CD4-positive, alpha-beta T cell (primary cell): ENCODE measurements around the gene CDKAL1. TPM values are rescaled to one million over a fixed set of nuclear protein-coding genes. Genes with fewer than 3 reads are reported as not detected.

Experiments
- ATAC-seq: fragments of 200-7000 bp; cut with Tn5 transposase; one replicate; pipeline ENCODE4 v1.10.0; 2022; ENCODE audit warnings: mild to moderate bottlenecking; ENCODE audit not compliant: poor library complexity
- CTCF ChIA-PET: fragments of 350-600 bp; sonication (Branson Sonifier 250); formaldehyde crosslinking; loops from one replicate; lab custom pipeline; 2021; ENCODE audit warnings: antibody characterized with exemption, inconsistent platforms; lab: Charles Lee
- POLR2A ChIA-PET: fragments of 350-600 bp; sonication (Branson Sonifier 250); formaldehyde crosslinking; loops from one replicate; lab custom pipeline; 2021; ENCODE audit warnings: antibody characterized with exemption, inconsistent platforms; lab: Charles Lee
- DNase-seq, 14 experiments: peaks; one replicate each; pipeline ENCODE4 v3.0.0-alpha.2; 2013 to 2020; ENCODE audit warnings: mixed read lengths in 2 of 14
- H3K27ac ChIP-seq, 2 donors: one replicate each; pipeline versions ENCODE4 v1.5.1 to v1.7.0; 2013; ENCODE audit warnings: low read length in 2 of 2, low read depth in 1 of 2, mild to moderate bottlenecking in 1 of 2
- H3K27me3 ChIP-seq, 2 experiments: 1 replicate in 1 of 2; 2 replicates in 1 of 2; pipeline versions ENCODE4 v1.6.1 to v1.7.0; 2013; ENCODE audit warnings: low read length in 2 of 2, control low read depth in 1 of 2, mild to moderate bottlenecking in 1 of 2, moderate library complexity in 1 of 2; ENCODE audit not compliant: insufficient read depth in 2 of 2, control insufficient read depth in 1 of 2
- H3K36me3 ChIP-seq: one replicate; pipeline ENCODE4 v1.6.1; 2013; ENCODE audit warnings: low read length, control low read depth; ENCODE audit not compliant: insufficient read depth
- H3K4me1 ChIP-seq: one replicate; pipeline ENCODE4 v1.6.1; 2013; ENCODE audit warnings: low read length, control low read depth; ENCODE audit not compliant: insufficient read depth
- H3K4me3 ChIP-seq: one replicate; pipeline ENCODE4 v1.5.1; 2013; ENCODE audit warnings: mild to moderate bottlenecking, low read length, moderate library complexity
- H3K9me3 ChIP-seq, 2 experiments: 1 replicate in 1 of 2; 2 replicates in 1 of 2; pipeline versions ENCODE4 v1.6.1 to v1.7.0; 2013; ENCODE audit warnings: low read length in 2 of 2, mild to moderate bottlenecking in 2 of 2, control low read depth in 1 of 2, moderate library complexity in 1 of 2; ENCODE audit not compliant: control insufficient read depth in 1 of 2, insufficient read depth in 1 of 2
- H3K27ac Mint-ChIP-seq: one replicate; pipeline ENCODE4 v1.8.0; 2020; ENCODE audit warnings: mixed read lengths
- H3K27me3 Mint-ChIP-seq: one replicate; pipeline ENCODE4 v1.8.0; 2021; ENCODE audit warnings: mixed read lengths
- H3K36me3 Mint-ChIP-seq: one replicate; pipeline ENCODE4 v1.8.0; 2021; ENCODE audit warnings: low read depth, mixed read lengths
- H3K4me1 Mint-ChIP-seq: one replicate; pipeline ENCODE4 v1.8.0; 2021; ENCODE audit warnings: low read depth, mixed read lengths
- H3K4me3 Mint-ChIP-seq: one replicate; pipeline ENCODE4 v1.8.0; 2020; ENCODE audit warnings: mild to moderate bottlenecking, mixed read lengths
- H3K9me3 Mint-ChIP-seq: one replicate; pipeline ENCODE4 v1.8.0; 2020; ENCODE audit warnings: mixed read lengths
- intact Hi-C, 2 experiments: fragments of 100-400 bp; cut with DNase I in 1 of 2; cut with micrococcal nuclease in 1 of 2; formaldehyde crosslinking; loops; one replicate each; pipeline versions ENCODE4 v1.15.1 to v1.9.0; 2023 to 2025; cut with DNase I, micrococcal nuclease
- total RNA-seq, 174 experiments: library from RNA in 2 of 174; stranded (reverse) in 2 of 174; gene quantifications; one replicate each; pipeline ENCODE4 v1.2.3 and lab custom pipeline; 2021 to 2026
- TF ChIP-seq, protein P1 (sequence below): fragments of 200-600 bp; IDR thresholded peaks from one replicate; pipeline ENCODE4 v1.8.0; 2022; ENCODE audit warnings: antibody characterized with exemption, mild to moderate bottlenecking

CDKAL1 gene
- total RNA-seq, 2 experiments from 2014 or later = 21.3 to 23.9 TPM

DNA sequence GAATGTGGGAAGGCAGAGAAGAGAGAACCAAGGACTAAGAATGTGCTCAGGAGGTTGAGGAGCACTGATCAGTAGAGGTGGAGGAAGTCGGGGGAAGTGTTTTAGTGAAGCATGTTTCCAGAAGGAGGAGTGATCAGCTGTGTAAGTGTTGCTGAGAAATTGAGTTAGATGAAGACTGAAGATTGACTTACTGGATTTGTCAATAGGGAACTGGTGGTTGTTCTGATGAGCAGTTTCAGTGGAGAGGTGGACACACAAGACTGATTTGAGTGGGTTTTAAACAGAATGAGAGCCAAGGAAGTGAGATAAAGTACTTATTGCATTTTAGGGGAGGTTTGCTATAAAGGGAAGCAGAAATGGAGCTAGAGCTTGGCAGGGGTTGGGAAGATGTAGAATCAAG is 182.6 kb downstream of the CDKAL1 start:
- intact Hi-C loops = no loop called here
- H3K4me1 Mint-ChIP-seq = peaks cover 18% of the 10 kb centered on the region

DNA sequence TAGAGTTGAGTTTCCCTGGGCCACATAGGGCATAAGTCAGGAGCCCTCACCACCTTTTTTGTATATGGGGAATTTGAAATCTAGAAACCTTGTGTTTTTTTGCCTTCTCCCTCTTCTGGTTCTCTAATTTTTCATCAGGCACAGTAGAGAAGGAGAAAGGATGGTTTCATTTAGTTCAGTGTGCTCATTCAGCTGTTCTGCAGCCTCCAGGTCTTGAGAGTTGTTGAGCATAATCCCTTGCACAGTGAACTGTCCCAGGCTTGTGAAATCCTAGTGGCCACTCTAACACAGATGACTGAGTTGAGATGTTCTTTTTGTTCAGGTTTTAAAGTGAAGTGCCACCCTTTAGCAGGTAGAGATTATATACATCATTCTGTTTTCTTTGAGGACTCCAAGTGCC is 183.5 kb downstream of the CDKAL1 start:
- H3K36me3 ChIP-seq = no peaks in the 10 kb centered on the region
- Mint-ChIP-seq H3K4me3 (no peak overlapping the region), H3K27ac (no peak overlapping the region), H3K27me3 (no peaks in the 10 kb centered on the region), H3K9me3 (no peaks in the 10 kb centered on the region), H3K36me3 (peaks cover 9% of the 10 kb centered on the region), H3K4me1 (peaks cover 15% of the 10 kb centered on the region)
- no peaks in the 10 kb centered on the region for H3K9me3 ChIP-seq
- ATAC-seq = no peak
- CTCF ChIA-PET = no interaction called here
- POLR2A ChIA-PET = no interaction called here
- H3K27me3 ChIP-seq = no peaks in the 10 kb centered on the region
- TF ChIP-seq, protein P1, sequence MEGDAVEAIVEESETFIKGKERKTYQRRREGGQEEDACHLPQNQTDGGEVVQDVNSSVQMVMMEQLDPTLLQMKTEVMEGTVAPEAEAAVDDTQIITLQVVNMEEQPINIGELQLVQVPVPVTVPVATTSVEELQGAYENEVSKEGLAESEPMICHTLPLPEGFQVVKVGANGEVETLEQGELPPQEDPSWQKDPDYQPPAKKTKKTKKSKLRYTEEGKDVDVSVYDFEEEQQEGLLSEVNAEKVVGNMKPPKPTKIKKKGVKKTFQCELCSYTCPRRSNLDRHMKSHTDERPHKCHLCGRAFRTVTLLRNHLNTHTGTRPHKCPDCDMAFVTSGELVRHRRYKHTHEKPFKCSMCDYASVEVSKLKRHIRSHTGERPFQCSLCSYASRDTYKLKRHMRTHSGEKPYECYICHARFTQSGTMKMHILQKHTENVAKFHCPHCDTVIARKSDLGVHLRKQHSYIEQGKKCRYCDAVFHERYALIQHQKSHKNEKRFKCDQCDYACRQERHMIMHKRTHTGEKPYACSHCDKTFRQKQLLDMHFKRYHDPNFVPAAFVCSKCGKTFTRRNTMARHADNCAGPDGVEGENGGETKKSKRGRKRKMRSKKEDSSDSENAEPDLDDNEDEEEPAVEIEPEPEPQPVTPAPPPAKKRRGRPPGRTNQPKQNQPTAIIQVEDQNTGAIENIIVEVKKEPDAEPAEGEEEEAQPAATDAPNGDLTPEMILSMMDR = no peak
- no peak overlapping the region for H3K27ac ChIP-seq
- intact Hi-C loops = no loop called here
- no peaks in the 10 kb centered on the region for H3K4me1 ChIP-seq
- DNase-seq = no peak
- H3K4me3 ChIP-seq = no peak overlapping the region

More for the DNA sequence above, 182.6 kb downstream of the CDKAL1 start:
- no peak for ATAC-seq
- Histone ChIP-seq H3K4me3 (no peak overlapping the region), H3K27me3 (no peaks in the 10 kb centered on the region), H3K9me3 (no peaks in the 10 kb centered on the region), H3K36me3 (no peaks in the 10 kb centered on the region), H3K27ac (no peak overlapping the region), H3K4me1 (no peaks in the 10 kb centered on the region)
- CTCF ChIA-PET = no interaction called here
- no peak for DNase-seq
- POLR2A ChIA-PET = no interaction called here
- TF ChIP-seq, protein P1 = no peak
- peaks cover under 1% of the 10 kb centered on the region for H3K36me3 Mint-ChIP-seq
- no peak overlapping the region for H3K4me3 Mint-ChIP-seq
- no peak overlapping the region for H3K27ac Mint-ChIP-seq
- H3K9me3 Mint-ChIP-seq = no peaks in the 10 kb centered on the region
- H3K27me3 Mint-ChIP-seq = no peaks in the 10 kb centered on the region

DNA sequence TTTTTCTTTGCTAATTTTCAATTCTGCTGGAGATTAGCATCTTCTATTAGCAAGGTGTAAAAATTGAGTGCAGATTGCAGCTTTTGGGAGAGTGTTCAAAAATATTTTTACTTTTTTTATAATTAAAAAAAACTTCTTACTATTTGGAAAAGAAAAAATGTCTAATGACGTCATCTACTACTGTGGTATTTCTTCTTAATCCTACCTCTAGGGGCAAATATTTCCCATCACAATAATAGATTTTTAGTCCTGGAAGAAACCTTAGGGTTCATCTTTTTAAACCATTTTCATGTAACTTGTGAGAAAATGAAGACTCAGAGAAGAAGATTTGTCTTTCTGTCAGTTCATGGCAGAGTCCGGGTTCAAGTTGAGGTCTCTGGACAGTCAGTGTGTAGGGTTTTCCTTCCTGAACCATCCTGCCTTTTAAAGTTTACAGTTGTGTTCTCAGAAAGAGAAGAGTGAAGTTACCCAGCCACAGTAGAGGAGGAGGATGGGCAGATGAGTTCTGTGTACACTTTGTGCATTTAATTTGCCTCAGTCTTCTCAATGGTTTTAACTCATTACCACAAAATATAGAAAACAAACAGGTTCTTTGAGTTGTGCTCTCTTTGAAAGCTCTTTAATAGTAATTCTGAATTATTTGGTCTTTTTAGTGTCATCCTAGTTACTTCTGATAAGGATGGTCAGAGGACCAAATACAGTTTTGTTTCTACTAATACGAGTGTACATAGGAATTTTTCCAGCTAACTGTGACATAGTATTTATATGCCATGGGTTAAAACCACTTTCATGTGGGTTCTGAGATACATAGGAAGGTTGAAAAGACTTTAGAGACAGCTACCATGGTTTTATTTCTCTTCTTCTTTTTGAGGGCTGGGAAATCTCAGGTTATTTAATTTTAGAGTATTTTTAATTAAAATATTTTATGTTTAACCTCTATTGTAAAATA is 184.7 kb downstream of the CDKAL1 start:
- H3K27me3 ChIP-seq = no peaks in the 10 kb centered on the region
- CTCF ChIA-PET = no interaction called here
- no peak overlapping the region for H3K4me3 ChIP-seq

More for the DNA sequence above, 184.7 kb downstream of the CDKAL1 start:
- Mint-ChIP-seq H3K4me3 (no peak overlapping the region), H3K9me3 (no peaks in the 10 kb centered on the region), H3K27me3 (no peaks in the 10 kb centered on the region), H3K27ac (no peak overlapping the region), H3K4me1 (peaks cover 19% of the 10 kb centered on the region), H3K36me3 (peaks cover 22% of the 10 kb centered on the region)
- Histone ChIP-seq H3K27ac (no peak overlapping the region), H3K9me3 (no peaks in the 10 kb centered on the region), H3K36me3 (peaks cover 2% of the 10 kb centered on the region), H3K4me1 (no peaks in the 10 kb centered on the region)
- DNase-seq (no peak), ATAC-seq (no peak)
- intact Hi-C loops = no loop called here
- POLR2A ChIA-PET = no interaction called here
- TF ChIP-seq, protein P1 = no peak
